RPMI7951 (cell line): ENCODE results near the gene KRT4. TPM values are rescaled to one million over a fixed set of nuclear protein-coding genes. Genes with fewer than 3 reads are reported as not detected.
"Not testable (repeated sequence)": the region's sequence is repeated elsewhere in the genome, so short reads cannot be mapped to it uniquely, and the experiment has no call there.

Experiments
- DNase-seq: peaks from one replicate; pipeline ENCODE4 v3.0.0-alpha.2; 2012; ENCODE audit warnings: low read depth
- total RNA-seq: library from RNA; depleted of rRNA; stranded (reverse); fragments of >200 nt; shearing (Covaris generic); gene quantifications from 2 replicates; pipeline ENCODE4 v1.2.3, GENCODE V29; 2014

Gene KRT4
- total RNA-seq, 1 experiment from 2014 or later: not detected

- no peak for DNase-seq
Measured at GRCh38 chr12:52774629-52775250, 39.2 kb downstream of the KRT4 start.

- DNase-seq: no peak
Measured at GRCh38 chr12:52772772-52773171, 41.1 kb downstream of the KRT4 start.

- no peak for DNase-seq
Measured at GRCh38 chr12:52772188-52772587, 41.7 kb downstream of the KRT4 start.

- no peak for DNase-seq
Measured at GRCh38 chr12:52771505-52771904, 42.4 kb downstream of the KRT4 start.

GRCh38 chr12:52771088-52771487, 42.8 kb downstream of the KRT4 start:
- DNase-seq: no peak

- DNase-seq: no peak
Measured at GRCh38 chr12:52769946-52770345, 44.0 kb downstream of the KRT4 start.

GRCh38 chr12:52769354-52769753, 44.6 kb downstream of the KRT4 start:
- no peak for DNase-seq

- no peak for DNase-seq
Measured at GRCh38 chr12:52768479-52769200, 45.3 kb downstream of the KRT4 start.

- DNase-seq: no peak
Measured at GRCh38 chr12:52767427-52767826, 46.5 kb downstream of the KRT4 start.

GRCh38 chr12:52767020-52767379, 46.9 kb downstream of the KRT4 start:
- no peak for DNase-seq

GRCh38 chr12:52766351-52767019, 47.4 kb downstream of the KRT4 start:
- DNase-seq: no peak

- DNase-seq: no peak
Measured at GRCh38 chr12:52765702-52766101, 48.2 kb downstream of the KRT4 start.

- DNase-seq: no peak
Measured at GRCh38 chr12:52763991-52764390, 49.9 kb downstream of the KRT4 start.

GRCh38 chr12:52763036-52763659, 50.8 kb downstream of the KRT4 start:
- no peak for DNase-seq

GRCh38 chr12:52761802-52762201, 52.1 kb downstream of the KRT4 start:
- no peak for DNase-seq

- not testable (repeated sequence) for DNase-seq
Measured at GRCh38 chr12:52761218-52761617, 52.7 kb downstream of the KRT4 start.

GRCh38 chr12:52760623-52761022, 53.3 kb downstream of the KRT4 start:
- DNase-seq: no peak

GRCh38 chr12:52759695-52760094, 54.2 kb downstream of the KRT4 start:
- no peak for DNase-seq

GRCh38 chr12:52759218-52759617, 54.7 kb downstream of the KRT4 start:
- no peak for DNase-seq

GRCh38 chr12:52757449-52758176, 56.3 kb downstream of the KRT4 start:
- no peak for DNase-seq
